Mammary microvascular endothelial cell (primary cell): ENCODE measurements around the gene METTL24. TPM values are rescaled to one million over a fixed set of nuclear protein-coding genes. Genes with fewer than 3 reads are reported as not detected.

ENCODE experiments used
- total RNA-seq: library from RNA; depleted of rRNA; stranded (reverse); fragments of >200 nt; gene quantifications from 2 replicates; pipeline ENCODE4 v1.2.3, GENCODE V29; 2015

Gene METTL24, protein sequence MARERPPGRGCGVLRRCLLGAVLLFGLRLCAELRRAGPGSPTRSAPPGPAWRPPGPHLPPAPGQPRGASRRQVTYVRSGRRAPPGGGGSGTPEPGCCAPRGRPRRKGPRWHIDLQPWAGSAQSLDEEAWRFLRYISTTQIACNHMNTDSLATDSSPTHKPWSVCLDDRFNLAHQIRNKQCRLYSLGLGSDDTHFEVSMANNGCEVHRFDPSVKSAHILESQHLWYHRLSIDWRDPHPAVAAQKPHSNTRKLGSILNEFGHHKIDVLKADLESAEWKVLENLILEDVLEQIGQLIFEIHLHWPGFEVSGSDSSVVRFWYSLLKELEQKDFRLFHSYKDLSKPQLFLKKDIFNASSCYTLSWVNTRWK
- not detected in 2 replicates for total RNA-seq

GRCh38 chr6:110357664-110358552 is at the start of gene METTL24:
METTL24 (minus strand) TSS chr6:110358349; CDS start chr6:110358272, 77 bp downstream.

Other genes with a start within 250 kb of the METTL24 start
- 5.6 and 7.0 TPM in 2 replicates for gene WASF1, start 178.7 kb downstream of the METTL24 start, total RNA-seq
- 14.3 and 16.9 TPM in 2 replicates for gene CDC40, start 177.9 kb downstream of the METTL24 start, total RNA-seq
- gene DDO, start 57.2 kb upstream of the METTL24 start, total RNA-seq: 0.67 and 0.84 TPM in 2 replicates
- gene SLC22A16, start 118.3 kb upstream of the METTL24 start, total RNA-seq: 1.6 TPM in 1 of 2 replicates, not detected in the other